ENCODE data around the gene ADAMTSL3.

- no peak for TF ChIP-seq CTCF (IDR thresholded peaks at IDR 0.05)
- TF ChIP-seq EZH2phosphoT487 (IDR thresholded peaks at IDR 0.05), result no peak
- TF ChIP-seq EZH2 (IDR thresholded peaks at IDR 0.05), result no peak
Measured at GRCh38 chr15:84001037-84001436, 347.1 kb downstream of the ADAMTSL3 start.
